ENCODE measurements around the gene IL1RAPL2. TPM values are rescaled to one million over a fixed set of nuclear protein-coding genes. Genes with fewer than 3 reads are reported as not detected.
A peak's percentile ranks its signal among the peaks of the same experiment; 100 is the strongest.

IL1RAPL2 gene
- total and polyA plus RNA-seq, 2 of the 4 experiments (the other 2 are of a cell fraction) = 0.03 TPM; not detected in 1

- Histone ChIP-seq H4K8ac (ENCODE audit: low read depth in 2 of 2, low read length in 2 of 2) (no peak overlapping the region), H4K91ac (ENCODE audit: insufficient read depth, low read depth, low read length) (no peak overlapping the region), H3K4me1 (ENCODE audit: control insufficient read depth, insufficient read depth, low read length) (no peaks in the 10 kb centered on the region), H3K14ac (replicated peaks; ENCODE audit: low read depth, low read length) (no peak overlapping the region), H3K4me2 (ENCODE audit: low read depth, low read length) (no peak overlapping the region), H3K9ac (ENCODE audit: low read depth, low read length) (no peak overlapping the region), H2AFZ (replicated peaks; ENCODE audit: low read length, poor library complexity) (peak overlapping the region; percentile 35), H3K9me1 (ENCODE audit: insufficient read depth, low read length) (no peaks in the 10 kb centered on the region), H4K20me1 (ENCODE audit: insufficient read depth, low read length) (no peaks in the 10 kb centered on the region), H2BK20ac (ENCODE audit: low read depth, low read length) (no peak overlapping the region), H2AK5ac (ENCODE audit: low read depth, low read length) (no peak overlapping the region), H3K27ac (ENCODE audit: insufficient read depth, low read length) (no peak overlapping the region), H3K36me3 (ENCODE audit: control insufficient read depth, insufficient read depth, low read length) (no peaks in the 10 kb centered on the region), H3K79me1 (ENCODE audit: low read depth in 1 of 2, low read length in 2 of 2) (no peaks in the 10 kb centered on the region), H2BK5ac (ENCODE audit: low read depth, low read length, poor library complexity, severe bottlenecking) (no peak overlapping the region), H3K27me3 (ENCODE audit: control insufficient read depth, insufficient read depth, low read length) (no peaks in the 10 kb centered on the region), H3K4ac (ENCODE audit: low read depth, low read length) (no peak overlapping the region), H3K23ac (ENCODE audit: low read depth, low read length) (no peak overlapping the region), H3K9me3 (ENCODE audit: control insufficient read depth, insufficient read depth, low read length) (no peaks in the 10 kb centered on the region), H2AK9ac (replicated peaks; ENCODE audit: low read depth, low read length, poor library complexity) (no peak overlapping the region), H3K56ac (ENCODE audit: extremely low read depth, insufficient read depth, low read length) (no peak overlapping the region), H2BK15ac (ENCODE audit: low read depth, low read length) (no peak overlapping the region), H2BK120ac (ENCODE audit: low read depth, low read length) (no peak overlapping the region), H3K18ac (ENCODE audit: low read depth, low read length) (no peak overlapping the region), H4K5ac (ENCODE audit: low read depth, low read length) (no peak overlapping the region), H3K4me3 (ENCODE audit: insufficient read depth, low read depth, low read length) (no peak overlapping the region)
- TF ChIP-seq RAD21 (IDR thresholded peaks at IDR 0.05; ENCODE audit: low read length) = peak; percentile 62
- TF ChIP-seq NFE2L2 (IDR thresholded peaks at IDR 0.05; ENCODE audit: low read depth, low read length) = no peak
- no peak for TF ChIP-seq CHD1 (IDR thresholded peaks at IDR 0.05; ENCODE audit: low read depth, low read length)
- TF ChIP-seq CEBPB (IDR thresholded peaks at IDR 0.05; ENCODE audit: low read depth, low read length) = peak; percentile 37; the same call in 1 of the 2 replicates
- TF ChIP-seq POLR2A (IDR thresholded peaks at IDR 0.05; ENCODE audit: low read depth, low read length) = no peak
- TF ChIP-seq MAFK (IDR thresholded peaks at IDR 0.05; ENCODE audit: low read depth, low read length) = 0 out of 2 replicates have a peak, but pooled peaks have one; percentile 3
- TF ChIP-seq ELK1 (IDR thresholded peaks at IDR 0.05; ENCODE audit: borderline replicate concordance, low read depth, low read length) = no peak
- TF ChIP-seq MAZ (IDR thresholded peaks at IDR 0.05; ENCODE audit: borderline replicate concordance, low read depth, low read length) = no peak
- TF ChIP-seq CTCF (conservative IDR thresholded peaks at IDR 0.05; ENCODE audit: low read depth, low read length) = peak; percentile 97
- peak; percentile 35 for TF ChIP-seq SMC3 (IDR thresholded peaks at IDR 0.05; ENCODE audit: low read depth, low read length)
- POLR2A ChIA-PET (ENCODE audit: unreplicated experiment) = no interaction called here
- peak; percentile 61 for DNase-seq
- no TSS peak for BruUV-seq (replicated peaks)
- CTCF ChIA-PET = interaction anchor here (0.6 to 1.5 kb wide), 7 partner anchors 9 to 727 kb away, joined by 3 to 10 read pairs (median 4); no protein-coding TSS in a partner anchor
- WGBS, 2 experiments (ENCODE audit: extremely low coverage in 2 of 2, insufficient read length in 1 of 2) = 7% methylated on average over 3 of the region's 7 CpGs; no CpG with 5 or more reads in 1 of the 2 experiments
- peak; percentile 99 for ATAC-seq (ENCODE audit: low read depth)
- in situ Hi-C loops (cut with MboI; ENCODE audit: low sequenced_read_pairs) = no loop called here
- dilution Hi-C loops (cut with HindIII; ENCODE audit: low sequenced_read_pairs, unreplicated experiment) = no loop called here
- intact Hi-C loops (cut with micrococcal nuclease) = no loop called here
These were observed 356.2 kb downstream of the IL1RAPL2 start for GRCh38 chrX:104922206-104922621.
